Measurements from ENCODE around the gene LCN12.
A peak's percentile ranks its signal among the peaks of the same experiment; 100 is the strongest.

LCN12 gene, protein sequence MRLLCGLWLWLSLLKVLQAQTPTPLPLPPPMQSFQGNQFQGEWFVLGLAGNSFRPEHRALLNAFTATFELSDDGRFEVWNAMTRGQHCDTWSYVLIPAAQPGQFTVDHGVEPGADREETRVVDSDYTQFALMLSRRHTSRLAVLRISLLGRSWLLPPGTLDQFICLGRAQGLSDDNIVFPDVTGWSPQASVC

DNA sequence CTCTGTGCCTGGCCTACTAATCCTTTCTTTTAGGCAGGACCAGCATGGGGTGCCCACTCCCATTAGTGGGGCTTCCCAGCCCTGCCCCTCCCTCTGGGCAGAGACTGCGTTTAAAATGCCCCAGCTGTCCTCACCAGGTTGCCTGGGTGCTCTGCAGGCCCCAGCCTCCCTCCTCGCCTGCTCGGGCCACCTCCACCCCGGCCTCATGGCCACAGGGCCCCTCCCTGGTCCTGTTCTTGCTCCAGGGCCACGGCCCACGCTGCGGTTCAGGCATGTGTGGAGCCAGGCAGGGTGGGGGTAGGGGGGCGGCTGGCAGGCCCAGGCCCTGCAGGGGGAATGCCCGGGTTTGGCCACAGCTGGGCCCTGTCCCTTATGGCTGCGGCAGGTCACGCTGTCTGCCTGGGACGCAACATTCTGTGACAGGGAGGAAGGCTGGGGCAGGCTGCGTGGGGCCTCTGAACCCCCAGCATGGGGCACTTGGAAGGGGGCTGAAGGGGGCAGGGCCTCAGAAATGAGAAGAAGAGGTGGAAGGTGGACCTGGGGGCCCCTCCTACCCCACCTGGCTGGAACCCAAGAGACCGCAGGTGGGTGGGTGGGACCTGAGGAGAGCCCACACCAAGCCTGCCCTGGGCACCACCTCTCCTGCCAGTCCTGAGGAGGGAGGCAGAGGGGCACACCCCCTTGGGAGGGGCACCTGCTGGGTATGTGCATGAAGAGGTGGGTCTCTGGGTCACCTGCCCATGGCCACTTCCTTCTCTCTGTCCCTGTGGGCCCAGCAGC lies at the start of gene LCN12:
LCN12 (plus strand) TSS at position 733 of the 780 bp plus-strand sequence. CDS start 55 bp downstream, outside the sequence.
- Mint-ChIP-seq H3K4me1 (peaks cover 20% of the 10 kb centered on the region), H3K36me3 (peaks cover 4% of the 10 kb centered on the region), H3K27me3 (peaks cover 26% of the 10 kb centered on the region), H3K4me3 (no peak within 1 kb of the TSS), H3K27ac (no peak within 1 kb of the TSS), H3K9me3 (peaks cover 4% of the 10 kb centered on the region)
- no peak for ATAC-seq

DNA sequence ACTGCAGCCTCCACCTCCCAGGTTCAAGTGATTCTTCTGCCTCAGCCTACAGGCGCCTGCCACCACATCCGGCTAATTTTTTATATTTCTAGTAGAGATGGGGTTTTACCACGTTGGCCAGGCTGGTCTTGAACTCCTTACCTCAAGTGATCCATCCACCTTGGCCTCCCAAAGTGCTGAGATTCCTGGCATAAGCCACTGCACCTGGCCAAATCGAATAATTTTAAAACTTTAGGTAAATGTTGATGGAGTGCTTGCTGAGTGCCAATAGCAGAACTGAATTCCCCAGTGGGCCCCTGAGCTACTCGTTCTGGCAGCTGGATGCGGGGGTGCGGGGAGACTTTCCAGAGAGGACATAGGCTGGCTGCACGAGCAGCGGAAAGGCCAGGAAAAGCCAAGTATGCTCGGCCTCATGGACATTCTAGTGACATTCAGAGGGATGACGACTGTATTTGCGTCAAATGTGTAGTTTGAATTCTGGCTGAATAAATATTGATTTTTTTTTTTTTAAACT lies 49.0 kb upstream of the LCN12 start:
- Mint-ChIP-seq H3K27me3 (no peaks in the 10 kb centered on the region), H3K9me3 (peaks cover 5% of the 10 kb centered on the region), H3K4me3 (no peak overlapping the region), H3K4me1 (peaks cover 80% of the 10 kb centered on the region), H3K36me3 (peaks cover 71% of the 10 kb centered on the region), H3K27ac (peak overlapping the region; percentile 90)
- no peak for ATAC-seq

DNA sequence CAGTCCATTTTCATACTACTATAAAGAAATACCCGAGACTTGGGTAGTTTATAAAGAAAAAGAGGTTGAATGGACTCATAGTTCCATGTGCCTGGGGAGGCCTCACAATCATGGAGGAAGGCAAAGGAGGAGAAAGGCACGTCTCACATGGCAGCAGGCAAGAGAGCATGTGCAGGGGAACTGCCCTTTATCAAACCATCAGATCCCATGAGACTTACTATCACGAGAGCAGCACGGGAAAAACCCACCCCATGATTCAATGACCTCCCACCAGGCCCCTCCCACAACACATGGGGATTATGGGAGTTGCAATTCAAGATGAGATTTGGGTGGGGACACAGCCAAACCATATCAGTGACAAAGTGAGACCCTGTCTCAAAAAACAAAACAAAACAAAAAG lies 45.8 kb upstream of the LCN12 start:
- Mint-ChIP-seq H3K27me3 (no peaks in the 10 kb centered on the region), H3K4me1 (peaks cover 48% of the 10 kb centered on the region), H3K36me3 (peaks cover 70% of the 10 kb centered on the region), H3K27ac (peak overlapping the region; percentile 70), H3K4me3 (no peak overlapping the region), H3K9me3 (peaks cover 5% of the 10 kb centered on the region)
- ATAC-seq: no peak

DNA sequence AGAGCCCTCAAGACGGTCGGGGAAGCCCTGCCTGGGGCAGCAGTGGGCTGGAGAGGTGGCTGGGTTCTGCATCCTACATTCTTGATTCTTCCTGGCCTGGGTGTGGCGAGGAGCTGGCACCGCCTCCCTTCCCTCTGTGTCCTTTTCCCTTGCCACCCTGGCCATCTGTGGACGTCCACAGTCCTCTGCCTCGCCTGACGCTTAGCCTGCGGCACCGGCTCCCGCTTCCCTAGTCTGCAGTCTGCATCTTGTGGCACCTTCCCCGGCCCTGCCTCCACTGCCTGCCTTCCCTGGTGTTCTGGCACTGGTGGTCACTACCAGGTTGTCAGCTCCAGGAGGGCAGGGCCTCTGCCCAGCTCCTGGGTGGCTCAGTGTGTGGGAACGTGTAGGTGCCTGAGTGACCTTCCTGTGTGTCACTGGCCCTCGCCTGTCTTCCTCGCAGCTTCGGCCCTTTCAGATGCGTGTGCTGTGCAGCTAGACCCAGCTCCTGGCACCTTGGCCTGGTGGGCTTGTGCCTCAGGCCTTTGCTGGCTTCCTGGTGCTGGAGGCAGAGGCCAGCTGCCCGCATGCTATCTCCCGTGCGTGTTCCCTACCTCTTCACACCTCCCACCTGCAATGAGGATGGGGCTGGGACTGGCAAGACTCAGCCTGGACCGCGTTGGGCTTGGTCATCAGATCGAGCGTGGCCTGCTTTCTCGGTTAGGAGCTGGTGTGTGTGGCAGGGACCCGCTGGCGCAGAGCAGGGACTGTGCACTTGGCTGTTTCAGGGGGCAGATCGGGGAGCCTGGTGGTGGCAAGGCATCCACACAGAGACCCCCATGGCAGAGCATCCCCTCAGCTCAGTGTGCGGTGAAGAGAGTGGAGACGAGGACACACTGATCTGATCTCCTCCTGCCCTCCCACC lies 44.8 kb upstream of the LCN12 start:
- Mint-ChIP-seq H3K27me3 (no peaks in the 10 kb centered on the region), H3K4me3 (no peak overlapping the region), H3K9me3 (peaks cover 5% of the 10 kb centered on the region), H3K36me3 (peaks cover 70% of the 10 kb centered on the region), H3K4me1 (peaks cover 38% of the 10 kb centered on the region), H3K27ac (peak overlapping the region; percentile 70)
- ATAC-seq: no peak

DNA sequence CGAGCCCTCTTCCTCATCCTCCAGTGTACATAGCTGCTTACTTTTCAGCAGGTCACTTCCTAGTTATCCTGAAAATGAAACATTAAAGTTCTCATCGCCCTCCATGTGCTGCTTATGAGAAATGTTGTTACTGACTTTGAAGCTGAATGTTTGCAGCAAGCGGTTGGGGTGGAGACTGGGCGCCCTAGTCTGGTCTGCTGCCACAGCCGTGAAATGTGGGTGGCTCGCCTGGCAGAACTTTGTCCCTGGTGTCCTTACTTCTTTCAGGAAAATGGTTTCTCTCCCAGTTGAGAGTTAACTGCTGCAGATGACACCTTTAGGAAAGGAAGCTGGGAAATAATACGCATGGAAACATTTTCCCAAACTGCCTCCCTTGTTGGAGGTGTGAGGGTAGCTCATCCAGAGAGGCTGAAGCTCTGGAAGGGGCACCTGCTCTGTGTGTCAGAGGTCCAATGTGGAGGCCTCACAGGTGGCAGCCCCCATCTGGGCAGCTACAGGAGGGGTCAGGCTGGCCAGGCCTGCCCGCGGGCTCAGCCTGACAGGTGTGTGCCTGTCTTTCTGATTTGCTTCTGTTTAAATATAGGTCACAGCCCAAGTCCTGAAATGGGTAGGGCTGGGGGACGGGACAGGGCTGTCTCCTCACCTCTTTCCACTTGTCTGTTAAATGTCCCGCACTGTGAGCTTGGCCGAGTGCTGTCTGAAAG lies 41.7 kb upstream of the LCN12 start:
- Mint-ChIP-seq H3K27me3 (no peaks in the 10 kb centered on the region), H3K27ac (peak overlapping the region; percentile 23), H3K4me3 (no peak overlapping the region), H3K9me3 (peaks cover 5% of the 10 kb centered on the region), H3K36me3 (peaks cover 50% of the 10 kb centered on the region), H3K4me1 (peaks cover 19% of the 10 kb centered on the region)
- no peak for ATAC-seq

DNA sequence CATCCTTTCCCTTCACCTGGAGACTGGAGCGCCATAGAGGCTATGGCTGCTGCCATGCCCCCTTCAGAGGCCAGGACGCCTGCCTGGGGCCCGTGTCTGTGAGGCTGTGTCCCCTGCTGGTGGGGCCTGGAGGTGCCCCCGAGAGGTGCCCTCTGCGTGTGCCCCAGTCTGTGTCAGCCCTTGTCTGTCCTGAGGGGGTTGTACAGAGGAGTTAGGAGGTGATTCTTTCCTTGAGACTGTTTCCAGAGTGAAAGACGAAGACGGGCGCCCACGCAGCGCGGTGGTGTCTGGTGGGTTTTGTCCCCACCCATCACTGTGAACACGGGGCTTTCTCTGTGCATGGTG lies 41.2 kb upstream of the LCN12 start:
- ATAC-seq: no peak
- H3K27ac Mint-ChIP-seq: peak overlapping the region; percentile 23
- H3K9me3 Mint-ChIP-seq: peaks cover 5% of the 10 kb centered on the region
- H3K36me3 Mint-ChIP-seq: peaks cover 50% of the 10 kb centered on the region
- H3K27me3 Mint-ChIP-seq: no peaks in the 10 kb centered on the region
- no peak overlapping the region for H3K4me3 Mint-ChIP-seq
- peaks cover 16% of the 10 kb centered on the region for H3K4me1 Mint-ChIP-seq

DNA sequence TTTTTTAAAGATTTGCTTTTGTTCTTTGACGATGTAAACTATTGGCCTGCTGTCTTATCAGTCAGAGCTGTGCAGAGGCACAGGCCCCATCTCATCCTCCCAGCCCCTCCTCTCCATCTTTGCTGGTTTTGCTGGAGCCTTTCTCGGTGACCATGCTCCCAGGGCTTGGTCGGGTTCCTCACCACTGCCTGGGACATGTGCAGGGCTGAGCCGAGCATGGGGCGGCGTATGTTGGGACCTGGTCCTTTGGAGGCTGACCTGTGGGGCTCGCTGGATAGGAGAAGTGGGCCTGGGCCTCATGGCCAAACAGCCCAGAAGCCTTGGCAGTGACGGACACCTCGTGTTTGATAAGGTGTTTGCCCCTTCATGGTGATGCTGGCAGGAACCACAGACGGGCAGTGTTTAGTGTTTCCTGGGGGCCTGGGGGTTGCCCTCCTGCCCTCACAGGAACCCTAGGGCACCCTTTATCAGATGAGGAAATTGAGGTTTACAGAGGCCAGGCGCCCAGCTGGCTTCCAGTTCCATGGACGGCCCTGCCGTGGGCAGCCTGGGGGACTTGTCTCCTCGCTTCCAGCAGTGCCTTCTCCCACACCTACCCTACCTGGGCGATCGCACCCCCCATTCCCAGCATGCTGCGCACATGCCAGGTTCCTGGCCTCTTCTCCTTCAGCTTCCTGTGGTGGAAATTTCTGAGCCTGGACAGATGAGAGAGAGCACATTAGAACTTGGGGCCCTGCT lies 38.2 kb upstream of the LCN12 start:
- H3K4me1 Mint-ChIP-seq: no peaks in the 10 kb centered on the region

DNA sequence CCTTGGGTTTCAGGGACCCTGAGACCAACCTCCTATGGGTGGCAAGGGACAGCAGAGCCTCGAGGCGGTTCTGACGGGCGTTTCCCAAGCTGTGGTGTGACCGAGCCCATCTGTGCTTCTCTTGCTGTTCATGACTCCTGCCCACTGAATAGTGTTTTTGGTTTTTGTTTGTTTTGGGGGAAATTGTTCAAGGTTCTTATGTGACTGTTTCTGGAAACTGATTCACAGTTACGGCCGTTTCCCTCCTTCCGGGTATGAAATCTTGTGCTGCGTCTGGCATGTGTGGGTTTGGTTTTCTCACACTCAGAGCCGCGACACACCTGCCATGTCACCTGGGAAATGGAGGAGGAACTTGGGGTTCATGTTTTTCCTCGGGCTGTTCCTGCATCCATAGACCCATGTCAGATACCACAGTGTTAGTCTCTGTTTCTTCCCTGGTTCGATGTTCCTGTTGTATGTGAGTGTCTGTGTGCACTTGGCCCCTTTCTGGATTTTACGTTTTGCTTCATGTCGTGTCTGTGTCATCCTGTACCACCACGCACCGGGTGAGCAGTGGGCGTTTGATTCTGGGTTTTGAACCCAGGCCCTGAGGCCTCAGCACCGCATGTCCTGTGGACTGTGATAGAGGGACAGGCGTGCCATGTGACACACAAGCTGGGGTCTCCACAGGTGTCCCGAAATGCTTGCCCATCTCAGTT lies 36.3 kb upstream of the LCN12 start:
- no peak overlapping the region for H3K27ac Mint-ChIP-seq
- H3K36me3 Mint-ChIP-seq: peaks cover 45% of the 10 kb centered on the region
- no peaks in the 10 kb centered on the region for H3K9me3 Mint-ChIP-seq
- no peak overlapping the region for H3K4me3 Mint-ChIP-seq
- no peaks in the 10 kb centered on the region for H3K27me3 Mint-ChIP-seq
- no peak for ATAC-seq
- H3K4me1 Mint-ChIP-seq: no peaks in the 10 kb centered on the region

More for the DNA sequence above, 38.2 kb upstream of the LCN12 start:
- Mint-ChIP-seq H3K4me3 (no peak overlapping the region), H3K36me3 (peaks cover 42% of the 10 kb centered on the region), H3K27ac (no peak overlapping the region), H3K9me3 (no peaks in the 10 kb centered on the region), H3K27me3 (no peaks in the 10 kb centered on the region)
- ATAC-seq: no peak

DNA sequence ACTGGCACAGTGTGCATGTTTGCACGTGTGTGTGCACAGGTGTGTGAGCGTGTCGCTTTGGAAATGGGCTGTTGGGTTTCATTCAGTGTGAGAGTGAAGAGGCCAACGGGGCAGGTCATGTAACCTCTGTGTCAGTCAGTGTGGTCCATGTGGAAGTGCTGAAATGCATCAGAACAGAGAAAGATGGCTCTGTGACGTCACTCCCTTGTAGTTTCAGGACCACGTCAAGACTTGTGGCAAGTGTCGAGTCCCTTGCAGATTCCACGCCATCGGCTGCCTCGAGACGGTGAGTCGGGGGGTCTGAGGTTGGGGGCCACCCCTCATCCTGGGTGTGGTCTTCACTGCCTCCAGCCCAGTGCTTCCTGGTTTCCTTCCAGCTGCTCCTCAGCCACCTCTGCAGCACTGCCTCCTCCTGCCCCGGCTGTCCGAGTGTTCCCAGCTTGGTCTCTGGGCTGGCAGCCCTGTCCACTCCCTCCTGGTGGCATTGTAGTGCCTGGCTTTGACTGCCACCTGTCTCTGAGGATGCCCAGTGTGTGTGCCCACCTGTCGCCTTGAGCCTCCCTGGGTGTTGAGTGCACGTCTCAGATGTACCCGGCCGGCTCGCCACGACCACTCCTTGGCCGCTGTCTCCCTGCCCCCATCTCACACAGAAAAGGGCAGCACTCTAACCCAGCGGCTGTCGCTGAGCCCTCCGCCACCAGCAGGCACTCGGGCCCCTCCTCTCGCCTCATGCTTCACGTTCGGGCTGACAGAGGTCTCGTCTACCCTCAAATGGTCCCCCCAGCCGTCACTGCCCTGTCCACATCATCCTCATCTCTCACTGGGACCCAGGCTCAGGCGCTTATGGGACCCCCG lies 35.5 kb upstream of the LCN12 start:
- H3K9me3 Mint-ChIP-seq: no peaks in the 10 kb centered on the region
- H3K4me1 Mint-ChIP-seq: no peaks in the 10 kb centered on the region
- H3K36me3 Mint-ChIP-seq: peaks cover 44% of the 10 kb centered on the region
- no peak overlapping the region for H3K27ac Mint-ChIP-seq
- H3K4me3 Mint-ChIP-seq: no peak overlapping the region
- ATAC-seq: no peak
- H3K27me3 Mint-ChIP-seq: no peaks in the 10 kb centered on the region

DNA sequence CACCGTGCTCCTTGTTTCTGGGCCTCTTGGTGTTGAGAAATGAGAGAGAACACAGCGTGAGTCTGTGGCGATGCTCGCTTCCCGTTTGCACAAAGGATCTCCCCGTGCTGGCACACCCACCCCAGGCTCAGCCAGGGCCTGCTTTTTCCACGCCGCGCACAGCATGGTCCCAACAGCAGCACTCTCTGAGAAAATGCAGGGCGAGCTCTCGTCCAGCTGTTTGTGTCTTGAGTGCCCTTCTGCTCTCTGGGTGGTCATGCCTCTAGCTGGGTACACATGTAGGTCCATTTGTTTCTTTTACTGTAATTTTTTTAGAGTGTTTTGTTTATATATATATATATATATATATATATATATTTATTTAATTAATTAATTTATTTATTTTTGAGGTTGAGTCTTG lies 34.2 kb upstream of the LCN12 start:
- peaks cover 4% of the 10 kb centered on the region for H3K4me1 Mint-ChIP-seq
- H3K9me3 Mint-ChIP-seq: no peaks in the 10 kb centered on the region
- H3K27ac Mint-ChIP-seq: no peak overlapping the region
- ATAC-seq: no peak
- no peak overlapping the region for H3K4me3 Mint-ChIP-seq
- no peaks in the 10 kb centered on the region for H3K27me3 Mint-ChIP-seq
- peaks cover 55% of the 10 kb centered on the region for H3K36me3 Mint-ChIP-seq

DNA sequence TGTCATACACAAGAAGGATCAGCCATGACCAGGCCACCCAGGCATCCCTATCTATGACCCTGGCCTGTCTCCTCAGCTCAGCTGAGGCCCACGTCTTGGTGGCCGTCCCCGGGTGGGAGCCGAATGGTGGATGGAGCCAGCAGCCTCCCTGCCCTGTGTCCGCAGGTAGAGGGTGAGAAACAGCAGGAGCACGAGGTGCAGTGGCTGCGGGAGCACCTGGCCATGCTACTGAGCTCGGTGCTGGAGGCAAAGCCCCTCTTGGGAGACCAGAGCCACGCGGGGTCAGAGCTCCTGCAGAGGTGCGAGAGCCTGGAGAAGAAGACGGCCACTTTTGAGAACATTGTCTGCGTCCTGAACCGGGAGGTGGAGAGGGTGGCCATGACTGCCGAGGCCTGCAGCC lies 32.0 kb upstream of the LCN12 start:
- no peak for ATAC-seq
- no peak overlapping the region for H3K4me3 Mint-ChIP-seq
- no peak overlapping the region for H3K27ac Mint-ChIP-seq
- H3K27me3 Mint-ChIP-seq: no peaks in the 10 kb centered on the region
- no peaks in the 10 kb centered on the region for H3K9me3 Mint-ChIP-seq
- peaks cover 67% of the 10 kb centered on the region for H3K36me3 Mint-ChIP-seq
- H3K4me1 Mint-ChIP-seq: peaks cover 8% of the 10 kb centered on the region

DNA sequence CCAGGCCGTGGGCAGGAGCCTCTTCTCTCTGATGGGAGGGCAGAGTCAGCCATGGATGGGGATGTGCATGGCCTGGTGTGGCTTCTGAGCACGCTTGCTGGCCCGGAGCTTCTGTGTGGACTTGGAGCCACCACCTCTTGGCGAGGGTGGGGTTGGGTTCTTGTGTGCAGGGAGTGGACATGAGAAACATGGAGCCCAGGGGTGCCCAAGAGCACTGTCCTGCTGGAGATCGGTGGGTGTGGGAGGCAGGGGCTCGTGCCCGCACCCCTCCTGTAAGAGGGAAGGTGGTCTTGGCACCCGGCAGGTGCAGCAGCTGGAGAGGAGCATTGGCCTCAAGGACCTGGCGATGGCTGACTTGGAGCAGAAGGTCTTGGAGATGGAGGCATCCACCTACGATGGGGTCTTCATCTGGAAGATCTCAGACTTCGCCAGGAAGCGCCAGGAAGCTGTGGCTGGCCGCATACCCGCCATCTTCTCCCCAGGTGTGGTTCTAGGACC lies 31.3 kb upstream of the LCN12 start:
- peaks cover 61% of the 10 kb centered on the region for H3K36me3 Mint-ChIP-seq
- no peak overlapping the region for H3K4me3 Mint-ChIP-seq
- no peaks in the 10 kb centered on the region for H3K9me3 Mint-ChIP-seq

DNA sequence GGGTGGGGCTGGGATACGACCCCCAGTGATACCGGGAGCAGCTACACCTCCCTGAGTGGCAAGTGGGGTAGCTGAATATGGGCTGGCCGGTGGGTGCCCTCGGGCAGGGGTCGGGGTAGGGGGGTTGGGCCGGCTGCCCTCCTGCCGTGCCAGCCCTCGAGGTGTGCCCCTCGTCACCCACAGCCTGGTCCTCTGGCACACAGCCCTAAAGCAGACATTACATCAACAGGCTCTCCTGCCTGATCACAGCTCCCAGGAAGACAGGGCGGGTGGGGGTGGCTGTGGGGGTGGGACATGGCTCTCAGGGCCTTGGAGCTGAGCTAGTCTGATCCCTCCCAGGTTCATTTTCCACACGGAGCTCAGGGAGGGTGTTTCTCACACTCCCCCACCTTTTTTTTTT lies 30.8 kb upstream of the LCN12 start:
- no peak overlapping the region for H3K27ac Mint-ChIP-seq
- H3K36me3 Mint-ChIP-seq: peaks cover 57% of the 10 kb centered on the region
- H3K4me3 Mint-ChIP-seq: no peak overlapping the region
- H3K4me1 Mint-ChIP-seq: peaks cover 8% of the 10 kb centered on the region
- H3K9me3 Mint-ChIP-seq: no peaks in the 10 kb centered on the region
- no peaks in the 10 kb centered on the region for H3K27me3 Mint-ChIP-seq
- no peak for ATAC-seq

More for the DNA sequence above, 31.3 kb upstream of the LCN12 start:
- ATAC-seq: no peak
- H3K4me1 Mint-ChIP-seq: peaks cover 8% of the 10 kb centered on the region
- no peak overlapping the region for H3K27ac Mint-ChIP-seq
- H3K27me3 Mint-ChIP-seq: no peaks in the 10 kb centered on the region

All from stimulated activated memory B cell treated with anti-CD40 and anti-IgM and Interleukin-4, amounts not matched to agents 10 μg/mL and 1 μg/mL and 100 μg/mL, for 72 hours (primary cell).